Neural cell (in vitro differentiated cells): ENCODE measurements around the gene NMT1. TPM values are rescaled to one million over a fixed set of nuclear protein-coding genes. Genes with fewer than 3 reads are reported as not detected.

Experiments used
- H2AFZ ChIP-seq: fragments of 200-600, 300-800 bp; sonication (generic), shearing (Covaris generic); 2 replicates; pipeline ENCODE4 v1.6.0; 2014; ENCODE audit warnings: low read depth, mild to moderate bottlenecking, antibody characterized with exemption, low read length, moderate library complexity
- H3F3A ChIP-seq: fragments of 200-600 bp; shearing (Covaris generic); 2 replicates; pipeline ENCODE4 v1.6.1; 2016; ENCODE audit warnings: mild to moderate bottlenecking, moderate library complexity, mixed read lengths, antibody characterized with exemption, low read length; ENCODE audit not compliant: insufficient read depth, poor library complexity, severe bottlenecking
- H3K27ac ChIP-seq: fragments of 200-600, 300-800 bp; sonication (generic), shearing (Covaris generic); 2 replicates; pipeline ENCODE4 v1.5.1; 2014; ENCODE audit warnings: mild to moderate bottlenecking, low read length, moderate library complexity
- H3K27me3 ChIP-seq: fragments of 300-800, 200-600 bp; sonication (generic), shearing (Covaris generic); 2 replicates; pipeline ENCODE4 v1.6.0; 2014; ENCODE audit warnings: mild to moderate bottlenecking, low read depth, low read length, moderate library complexity; ENCODE audit not compliant: insufficient read depth
- H3K36me3 ChIP-seq: fragments of 300-800, 200-600 bp; sonication (generic), shearing (Covaris generic); 2 replicates; pipeline ENCODE4 v1.5.1; 2014; ENCODE audit warnings: mild to moderate bottlenecking, antibody characterized with exemption, low read length, moderate library complexity; ENCODE audit not compliant: insufficient read depth
- H3K4me2 ChIP-seq: fragments of 300-800, 200-600 bp; sonication (generic), shearing (Covaris generic); 2 replicates; pipeline ENCODE4 v1.6.0; 2014; ENCODE audit warnings: mild to moderate bottlenecking, low read length
- H3K4me3 ChIP-seq: fragments of 300-800, 200-600 bp; sonication (generic), shearing (Covaris generic); 2 replicates; pipeline ENCODE4 v1.5.1; 2014; ENCODE audit warnings: mild to moderate bottlenecking, low read length, moderate library complexity
- H3K79me2 ChIP-seq: fragments of 200-600 bp; shearing (Covaris generic); replicated peaks from 2 replicates; pipeline ENCODE4 v1.6.0; 2014; ENCODE audit warnings: mild to moderate bottlenecking, low read length, moderate library complexity; ENCODE audit not compliant: insufficient read depth
- H3K9ac ChIP-seq: fragments of 300-800, 200-600 bp; sonication (generic), shearing (Covaris generic); 2 replicates; pipeline ENCODE4 v1.6.1; 2016; ENCODE audit warnings: mild to moderate bottlenecking, low read length, mixed read lengths
- H3K9me2 ChIP-seq: fragments of 200-600 bp; shearing (Covaris generic); 2 replicates; pipeline ENCODE4 v1.6.1; 2016; ENCODE audit warnings: mild to moderate bottlenecking, low read length, mixed read lengths; ENCODE audit not compliant: insufficient read depth
- H3K9me3 ChIP-seq: fragments of 200-600, 300-800 bp; sonication (generic), shearing (Covaris generic); 2 replicates; pipeline ENCODE4 v1.6.1; 2016; ENCODE audit warnings: mild to moderate bottlenecking, mixed run types, low read length, moderate library complexity, mixed read lengths
- H4K20me1 ChIP-seq: fragments of 200-600 bp; shearing (Covaris generic); 2 replicates; pipeline ENCODE4 v1.6.1; 2016; ENCODE audit warnings: mild to moderate bottlenecking, mixed run types; ENCODE audit not compliant: insufficient read depth
- EP300 ChIP-seq: fragments of 450-650 bp; conservative IDR thresholded peaks from 2 replicates; pipeline ENCODE4 v1.6.1; 2014; ENCODE audit warnings: antibody characterized with exemption, mild to moderate bottlenecking, moderate library complexity; ENCODE audit not compliant: poor library complexity, severe bottlenecking
- EZH2 ChIP-seq: fragments of 200-600, 300-800 bp; shearing (Covaris generic), sonication (generic); IDR thresholded peaks from 2 replicates; pipeline ENCODE4 v1.6.1; 2014; ENCODE audit warnings: antibody characterized with exemption, low read length, borderline replicate concordance, mild to moderate bottlenecking; ENCODE audit not compliant: insufficient read depth, poor library complexity, severe bottlenecking
- MXI1 ChIP-seq: fragments of 450-650 bp; conservative IDR thresholded peaks from 2 replicates; pipeline ENCODE4 v1.6.1; 2014; ENCODE audit warnings: antibody characterized with exemption, mild to moderate bottlenecking; ENCODE audit not compliant: poor library complexity, severe bottlenecking
- POLR2AphosphoS5 ChIP-seq: IDR thresholded peaks from 2 replicates; pipeline ENCODE4 v1.6.1; 2012
- RAD21 ChIP-seq: fragments of 450-650 bp; conservative IDR thresholded peaks from 2 replicates; pipeline ENCODE4 v1.6.1; 2014; ENCODE audit warnings: antibody characterized with exemption, mild to moderate bottlenecking, moderate library complexity
- SMC3 ChIP-seq: fragments of 450-650 bp; conservative IDR thresholded peaks from 2 replicates; pipeline ENCODE4 v1.6.1; 2014; ENCODE audit warnings: antibody characterized with exemption, mild to moderate bottlenecking, moderate library complexity; ENCODE audit not compliant: poor library complexity
- TAF1 ChIP-seq: IDR thresholded peaks from 2 replicates; pipeline ENCODE4 v1.6.1; 2012; ENCODE audit warnings: low read depth
- polyA plus RNA-seq: library from polyadenylated mRNA; depleted of rRNA; stranded (reverse); fragments of >200 nt; gene quantifications from 2 replicates; pipeline ENCODE4 v1.2.3, GENCODE V29; 2014
- TF ChIP-seq, protein P1 (sequence below): fragments of 450-650 bp; IDR thresholded peaks from 2 replicates; pipeline ENCODE4 v1.5.1; 2014; ENCODE audit warnings: antibody characterized with exemption, mild to moderate bottlenecking, moderate library complexity; ENCODE audit not compliant: poor library complexity, severe bottlenecking
- TF ChIP-seq, protein P2 (sequence below): IDR thresholded peaks from 2 replicates; pipeline ENCODE4 v1.6.1; 2012; ENCODE audit warnings: borderline replicate concordance

Gene NMT1
- polyA plus RNA-seq, 1 donor from 2014 or later = 23.4 TPM

DNA sequence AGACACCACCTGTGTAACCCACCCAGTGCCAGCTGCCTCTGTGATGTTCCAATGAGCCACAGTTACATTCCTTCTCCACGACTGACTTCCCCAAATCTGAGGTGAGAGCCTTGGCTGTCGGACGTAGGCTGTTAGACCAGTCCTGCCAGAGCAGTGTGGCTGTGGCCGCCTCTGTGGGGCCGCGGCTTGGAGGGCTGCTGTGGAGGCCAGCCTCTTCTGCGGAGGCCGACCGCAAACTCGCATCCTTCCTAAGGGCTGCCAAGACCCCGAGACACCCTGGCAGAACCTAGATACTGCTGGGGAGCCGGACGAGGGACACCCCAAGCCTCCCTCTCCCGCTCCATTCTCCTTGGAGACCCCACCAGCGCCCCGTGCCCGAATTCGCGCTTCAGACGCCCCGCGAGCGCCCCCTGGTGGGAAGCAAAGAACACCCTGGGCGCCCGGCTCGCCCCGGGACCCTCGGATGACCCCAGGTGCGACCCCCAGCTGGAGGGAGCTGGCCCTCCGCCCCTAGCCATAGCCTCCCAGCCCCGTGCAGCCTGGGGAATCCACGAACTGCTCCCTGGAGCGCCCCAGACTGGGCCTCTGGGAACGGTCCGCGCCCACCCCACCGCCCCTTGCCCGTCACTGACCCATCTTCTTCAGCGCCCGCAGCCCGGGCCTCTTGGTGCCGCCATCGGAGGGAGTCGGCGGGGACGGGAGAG lies 70.7 kb downstream of the NMT1 start:
- TF ChIP-seq POLR2AphosphoS5 (no peak), EP300 (no peak), EZH2 (no peak), SMC3 (peak; percentile 44), RAD21 (peak; percentile 26), MXI1 (peak; percentile 34), TAF1 (no peak)
- TF ChIP-seq, protein P1, sequence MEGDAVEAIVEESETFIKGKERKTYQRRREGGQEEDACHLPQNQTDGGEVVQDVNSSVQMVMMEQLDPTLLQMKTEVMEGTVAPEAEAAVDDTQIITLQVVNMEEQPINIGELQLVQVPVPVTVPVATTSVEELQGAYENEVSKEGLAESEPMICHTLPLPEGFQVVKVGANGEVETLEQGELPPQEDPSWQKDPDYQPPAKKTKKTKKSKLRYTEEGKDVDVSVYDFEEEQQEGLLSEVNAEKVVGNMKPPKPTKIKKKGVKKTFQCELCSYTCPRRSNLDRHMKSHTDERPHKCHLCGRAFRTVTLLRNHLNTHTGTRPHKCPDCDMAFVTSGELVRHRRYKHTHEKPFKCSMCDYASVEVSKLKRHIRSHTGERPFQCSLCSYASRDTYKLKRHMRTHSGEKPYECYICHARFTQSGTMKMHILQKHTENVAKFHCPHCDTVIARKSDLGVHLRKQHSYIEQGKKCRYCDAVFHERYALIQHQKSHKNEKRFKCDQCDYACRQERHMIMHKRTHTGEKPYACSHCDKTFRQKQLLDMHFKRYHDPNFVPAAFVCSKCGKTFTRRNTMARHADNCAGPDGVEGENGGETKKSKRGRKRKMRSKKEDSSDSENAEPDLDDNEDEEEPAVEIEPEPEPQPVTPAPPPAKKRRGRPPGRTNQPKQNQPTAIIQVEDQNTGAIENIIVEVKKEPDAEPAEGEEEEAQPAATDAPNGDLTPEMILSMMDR = peak; percentile 79
- TF ChIP-seq, protein P2, sequence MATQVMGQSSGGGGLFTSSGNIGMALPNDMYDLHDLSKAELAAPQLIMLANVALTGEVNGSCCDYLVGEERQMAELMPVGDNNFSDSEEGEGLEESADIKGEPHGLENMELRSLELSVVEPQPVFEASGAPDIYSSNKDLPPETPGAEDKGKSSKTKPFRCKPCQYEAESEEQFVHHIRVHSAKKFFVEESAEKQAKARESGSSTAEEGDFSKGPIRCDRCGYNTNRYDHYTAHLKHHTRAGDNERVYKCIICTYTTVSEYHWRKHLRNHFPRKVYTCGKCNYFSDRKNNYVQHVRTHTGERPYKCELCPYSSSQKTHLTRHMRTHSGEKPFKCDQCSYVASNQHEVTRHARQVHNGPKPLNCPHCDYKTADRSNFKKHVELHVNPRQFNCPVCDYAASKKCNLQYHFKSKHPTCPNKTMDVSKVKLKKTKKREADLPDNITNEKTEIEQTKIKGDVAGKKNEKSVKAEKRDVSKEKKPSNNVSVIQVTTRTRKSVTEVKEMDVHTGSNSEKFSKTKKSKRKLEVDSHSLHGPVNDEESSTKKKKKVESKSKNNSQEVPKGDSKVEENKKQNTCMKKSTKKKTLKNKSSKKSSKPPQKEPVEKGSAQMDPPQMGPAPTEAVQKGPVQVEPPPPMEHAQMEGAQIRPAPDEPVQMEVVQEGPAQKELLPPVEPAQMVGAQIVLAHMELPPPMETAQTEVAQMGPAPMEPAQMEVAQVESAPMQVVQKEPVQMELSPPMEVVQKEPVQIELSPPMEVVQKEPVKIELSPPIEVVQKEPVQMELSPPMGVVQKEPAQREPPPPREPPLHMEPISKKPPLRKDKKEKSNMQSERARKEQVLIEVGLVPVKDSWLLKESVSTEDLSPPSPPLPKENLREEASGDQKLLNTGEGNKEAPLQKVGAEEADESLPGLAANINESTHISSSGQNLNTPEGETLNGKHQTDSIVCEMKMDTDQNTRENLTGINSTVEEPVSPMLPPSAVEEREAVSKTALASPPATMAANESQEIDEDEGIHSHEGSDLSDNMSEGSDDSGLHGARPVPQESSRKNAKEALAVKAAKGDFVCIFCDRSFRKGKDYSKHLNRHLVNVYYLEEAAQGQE = no peak
- no peaks in the 10 kb centered on the region for H3K79me2 ChIP-seq
- no peak overlapping the region for H2AFZ ChIP-seq
- no peaks in the 10 kb centered on the region for H3K9me3 ChIP-seq
- no peaks in the 10 kb centered on the region for H3K36me3 ChIP-seq
- no peak overlapping the region for H3K27ac ChIP-seq
- H4K20me1 ChIP-seq = no peaks in the 10 kb centered on the region
- H3K4me2 ChIP-seq = peak overlapping the region; percentile 62
- H3K9me2 ChIP-seq = no peaks in the 10 kb centered on the region
- H3K4me3 ChIP-seq = peak overlapping the region; percentile 97
- H3F3A ChIP-seq = no peaks in the 10 kb centered on the region
- no peaks in the 10 kb centered on the region for H3K27me3 ChIP-seq
- H3K9ac ChIP-seq = peak overlapping the region; percentile 97

DNA sequence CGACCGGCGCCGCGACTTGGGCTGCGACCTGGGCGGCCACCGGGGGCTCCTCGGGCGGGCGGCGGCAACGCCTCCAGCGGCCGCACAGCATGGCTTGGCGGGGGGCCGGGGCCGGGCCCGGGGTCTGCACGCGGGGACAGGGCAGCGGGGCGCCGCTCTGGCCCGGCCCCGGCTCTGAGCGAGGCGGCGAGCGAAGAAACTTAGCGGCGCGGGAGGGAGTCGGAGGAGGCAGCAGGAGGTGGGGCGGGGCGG lies 71.1 kb downstream of the NMT1 start, which contains the start of gene PLCD3:
Gene PLCD3 (minus strand): TSS at position 196 of the 252 bp plus-strand sequence. CDS start 105 bp downstream, at position 91.
- Histone ChIP-seq H3K79me2 (no peaks in the 10 kb centered on the region), H3K36me3 (no peaks in the 10 kb centered on the region), H3K4me2 (peak within 1 kb of the TSS; percentile 67), H3K27ac (peak within 1 kb of the TSS; percentile 87), H4K20me1 (no peaks in the 10 kb centered on the region), H3K9me2 (no peaks in the 10 kb centered on the region), H3K4me3 (peak within 1 kb of the TSS; percentile 97), H3K27me3 (no peaks in the 10 kb centered on the region), H3K9me3 (no peaks in the 10 kb centered on the region), H3F3A (no peaks in the 10 kb centered on the region), H2AFZ (peak within 1 kb of the TSS; percentile 93), H3K9ac (peak within 1 kb of the TSS; percentile 97)
- TF ChIP-seq EP300 = no peak
- TF ChIP-seq SMC3 = no peak
- TF ChIP-seq EZH2 = no peak
- TF ChIP-seq RAD21 = no peak
- TF ChIP-seq TAF1 = no peak
- TF ChIP-seq MXI1 = no peak
- TF ChIP-seq POLR2AphosphoS5 = no peak
- TF ChIP-seq, protein P2 = no peak
- TF ChIP-seq, protein P1 = no peak
